HepG2 (cell line): Measurements from ENCODE around the gene CSNK2B. TPM values are rescaled to one million over a fixed set of nuclear protein-coding genes. Genes with fewer than 3 reads are reported as not detected.
A peak's percentile ranks its signal among the peaks of the same experiment; 100 is the strongest.

Experiments
- ATF1 ChIP-seq: IDR thresholded peaks from 2 replicates; pipeline ENCODE4 v1.6.1; 2016; ENCODE audit warnings: mild to moderate bottlenecking, control low read depth
- ESRRA ChIP-seq: sonication (generic); formaldehyde crosslinking; IDR thresholded peaks from 2 replicates; pipeline ENCODE4 v1.5.1; 2020; ENCODE audit warnings: mild to moderate bottlenecking, low read depth, missing genetic modification reagents
- ETV6 ChIP-seq: sonication (generic); formaldehyde crosslinking; conservative IDR thresholded peaks from 2 replicates; pipeline ENCODE4 v1.4.0; 2020; ENCODE audit warnings: missing genetic modification reagents
- JUND ChIP-seq: sonication (generic); formaldehyde crosslinking; IDR thresholded peaks from 2 replicates; pipeline ENCODE4 v1.8.0; 2022; ENCODE audit warnings: mild to moderate bottlenecking, missing genetic modification reagents
- RAD21 ChIP-seq: fragments of 450-650 bp; formaldehyde crosslinking; IDR thresholded peaks from 2 replicates; pipeline ENCODE4 v1.5.0; 2020; ENCODE audit warnings: mild to moderate bottlenecking
- SATB2 ChIP-seq: sonication (generic); formaldehyde crosslinking; IDR thresholded peaks from 2 replicates; pipeline ENCODE4 v1.5.0; 2020; ENCODE audit warnings: missing genetic modification reagents
- SOX13 ChIP-seq, 3 experiments: fragments of 450-650 bp in 1 of 3; sonication (generic) in 1 of 3; formaldehyde crosslinking in 1 of 3; IDR thresholded peaks in 2 of 3; conservative IDR thresholded peaks in 1 of 3; 2 replicates each; pipeline versions ENCODE4 v1.5.0 to v1.6.1; 2016 to 2020; ENCODE audit warnings: antibody characterized with exemption in 1 of 3, mild to moderate bottlenecking in 1 of 3, missing compliant biosample characterization in 1 of 3, missing genetic modification reagents in 1 of 3, moderate library complexity in 1 of 3
- ZFP36L1 ChIP-seq: sonication (generic); formaldehyde crosslinking; IDR thresholded peaks from 2 replicates; pipeline ENCODE4 v1.8.0; 2022; ENCODE audit warnings: mild to moderate bottlenecking, missing genetic modification reagents, moderate library complexity
- ZNF329 ChIP-seq: sonication (generic); formaldehyde crosslinking; IDR thresholded peaks from 2 replicates; pipeline ENCODE4 v1.9.0; 2021; ENCODE audit warnings: low read depth, mild to moderate bottlenecking, missing genetic modification reagents
- ZNF367 ChIP-seq: sonication (generic); formaldehyde crosslinking; IDR thresholded peaks from 2 replicates; pipeline ENCODE4 v1.4.0; 2020; ENCODE audit warnings: missing genetic modification reagents, borderline replicate concordance
- ZNF543 ChIP-seq: sonication (generic); formaldehyde crosslinking; IDR thresholded peaks from 2 replicates; pipeline ENCODE4 v1.4.0; 2020; ENCODE audit warnings: mild to moderate bottlenecking, missing genetic modification reagents
- ZNF652 ChIP-seq: IDR thresholded peaks from 2 replicates; pipeline ENCODE4 v1.6.1; 2016; ENCODE audit warnings: low read depth, borderline replicate concordance
- ZNF670 ChIP-seq: sonication (generic); formaldehyde crosslinking; IDR thresholded peaks from 2 replicates; pipeline ENCODE4 v1.8.0; 2022; ENCODE audit warnings: mild to moderate bottlenecking, missing genetic modification reagents, borderline replicate concordance
- ZNF850 ChIP-seq: sonication (generic); formaldehyde crosslinking; conservative IDR thresholded peaks from 2 replicates; pipeline ENCODE4 v1.9.0; 2021; ENCODE audit warnings: mild to moderate bottlenecking, missing genetic modification reagents
- polyA plus RNA-seq, 8 experiments: library from polyadenylated mRNA; depleted of rRNA in 3 of 8; stranded (reverse) in 7 of 8; unstranded in 1 of 8; fragments of >200 nt; fragmentation: Illumina TruSeq in 4 of 8; extraction: Trizol in 4 of 8; gene quantifications; 2 replicates each; pipeline versions ENCODE4 v1.2.1 to v1.2.3, GENCODE V29; 2011 to 2016; ENCODE audit warnings: low read depth in 4 of 8, missing spikeins in 1 of 8, mixed read lengths in 1 of 8; ENCODE audit not compliant: insufficient read depth in 1 of 8
- total RNA-seq, 5 experiments: library from RNA; depleted of rRNA; stranded (reverse); fragments of >200 nt; fragmentation: Illumina TruSeq; extraction: Trizol; gene quantifications; 2 replicates each; pipeline ENCODE4 v1.2.3, GENCODE V29; 2016; ENCODE audit warnings: low read depth in 1 of 5
- TF ChIP-seq, protein P1 (sequence below): sonication (generic); formaldehyde crosslinking; IDR thresholded peaks from 2 replicates; pipeline ENCODE4 v1.5.0; 2020; ENCODE audit warnings: missing genetic modification reagents
- TF ChIP-seq, protein P2 (sequence below): IDR thresholded peaks from 2 replicates; pipeline ENCODE4 v1.6.1; 2012; ENCODE audit warnings: low read length, improper control_type of control experiment
- TF ChIP-seq, protein P3 (sequence below): IDR thresholded peaks from 2 replicates; pipeline ENCODE4 v1.6.1; 2018; ENCODE audit warnings: missing genetic modification reagents
- TF ChIP-seq, protein P4 (sequence below): sonication (generic); formaldehyde crosslinking; IDR thresholded peaks from 2 replicates; pipeline ENCODE4 v1.5.1; 2020; ENCODE audit warnings: missing genetic modification reagents, mild to moderate bottlenecking, borderline replicate concordance
- TF ChIP-seq, protein P5 (sequence below): sonication (generic); formaldehyde crosslinking; IDR thresholded peaks from 2 replicates; pipeline ENCODE4 v1.4.0; 2020; ENCODE audit warnings: missing genetic modification reagents

Gene CSNK2B
- total and polyA plus RNA-seq, 2 of the 13 experiments (the other 11 are each of a cell fraction or from before 2014, with no cell fraction given) = 111 to 296 TPM

DNA sequence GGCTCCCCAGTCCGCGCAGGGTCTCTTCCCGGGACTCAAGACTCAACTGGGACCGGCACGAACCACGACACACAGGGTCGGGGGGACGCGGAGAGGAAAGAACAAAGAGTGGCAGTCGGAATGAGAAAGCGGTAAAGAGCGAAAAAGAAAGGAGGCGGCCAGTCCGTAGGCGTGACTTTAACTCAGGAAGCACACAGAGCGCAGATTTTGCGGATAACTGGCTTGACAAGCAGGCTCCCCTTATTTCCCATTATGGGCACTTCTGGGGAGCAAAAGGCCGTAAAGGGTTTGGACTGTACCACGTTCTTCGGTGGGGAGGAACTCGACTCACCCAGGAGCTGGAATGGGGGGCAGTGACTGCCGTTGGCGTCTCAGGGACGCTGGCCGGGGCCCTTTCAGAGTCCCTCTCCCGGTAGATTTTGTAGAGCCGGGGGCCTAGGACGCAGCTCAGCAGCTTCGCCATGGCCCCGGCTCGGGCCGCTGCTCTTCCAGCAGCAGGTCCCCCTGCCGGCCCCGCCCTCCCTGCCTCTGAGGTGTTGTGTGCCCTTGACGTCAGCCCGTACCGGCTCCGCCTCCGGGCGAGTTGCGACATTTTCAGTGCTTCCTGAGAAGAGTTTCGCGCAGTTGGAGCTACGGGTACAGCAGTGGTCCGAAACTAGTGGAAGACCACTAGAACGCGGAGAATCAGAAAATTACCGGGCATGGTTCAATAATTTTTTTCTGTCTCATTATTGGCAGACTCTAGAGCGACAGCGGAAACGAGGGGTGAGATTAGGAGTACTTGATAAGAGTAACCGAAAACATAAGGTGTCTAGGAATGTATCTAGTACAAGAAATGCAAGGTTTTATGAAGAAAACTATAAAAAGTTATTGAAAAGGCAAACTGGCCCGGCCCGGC lies 37.2 kb downstream of the CSNK2B start, which contains the start of gene ABHD16A (continued):
- TF ChIP-seq ESRRA (no peak; the same call in 1 of the 2 replicates), ETV6 (CRISPR knock-in tag) (peak; percentile 76; the same call in 1 of the 2 replicates), SATB2 (CRISPR knock-in tag) (0 out of 2 replicates have a peak, but pooled peaks have one; percentile 26), ZFP36L1 (CRISPR knock-in tag) (peak; percentile 68; the same call in 1 of the 2 replicates), ZNF850 (0 out of 2 replicates have a peak, but pooled peaks have one; percentile 33), ZNF329 (0 out of 2 replicates have a peak, but pooled peaks have one; percentile 68), ATF1 (peak; percentile 87), ZNF367 (CRISPR knock-in tag) (no peak), ZNF652 (CRISPR knock-in tag) (peak; percentile 30; the same call in 1 of the 2 replicates), ZNF670 (peak; percentile 94), RAD21 (CRISPR knock-in tag) (no peak), SOX13 (IDR thresholded peaks at IDR 0.05) (peak; percentile 42; the same call in 1 of the 2 replicates), SOX13 (CRISPR knock-in tag; conservative IDR thresholded peaks at IDR 0.05 in 1 of 2, IDR thresholded peaks at IDR 0.05 in 1 of 2) (peak in 1 of 2 experiments; percentile 72; a peak in 2 of 4 replicates), ZNF543 (CRISPR knock-in tag) (peak; percentile 73; the same call in 1 of the 2 replicates), JUND (CRISPR knock-in tag) (peak; percentile 53; the same call in 1 of the 2 replicates)
- TF ChIP-seq, protein P1, sequence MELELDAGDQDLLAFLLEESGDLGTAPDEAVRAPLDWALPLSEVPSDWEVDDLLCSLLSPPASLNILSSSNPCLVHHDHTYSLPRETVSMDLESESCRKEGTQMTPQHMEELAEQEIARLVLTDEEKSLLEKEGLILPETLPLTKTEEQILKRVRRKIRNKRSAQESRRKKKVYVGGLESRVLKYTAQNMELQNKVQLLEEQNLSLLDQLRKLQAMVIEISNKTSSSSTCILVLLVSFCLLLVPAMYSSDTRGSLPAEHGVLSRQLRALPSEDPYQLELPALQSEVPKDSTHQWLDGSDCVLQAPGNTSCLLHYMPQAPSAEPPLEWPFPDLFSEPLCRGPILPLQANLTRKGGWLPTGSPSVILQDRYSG (CRISPR knock-in tag) = peak; percentile 36; the same call in 1 of the 2 replicates
- TF ChIP-seq, protein P2, sequence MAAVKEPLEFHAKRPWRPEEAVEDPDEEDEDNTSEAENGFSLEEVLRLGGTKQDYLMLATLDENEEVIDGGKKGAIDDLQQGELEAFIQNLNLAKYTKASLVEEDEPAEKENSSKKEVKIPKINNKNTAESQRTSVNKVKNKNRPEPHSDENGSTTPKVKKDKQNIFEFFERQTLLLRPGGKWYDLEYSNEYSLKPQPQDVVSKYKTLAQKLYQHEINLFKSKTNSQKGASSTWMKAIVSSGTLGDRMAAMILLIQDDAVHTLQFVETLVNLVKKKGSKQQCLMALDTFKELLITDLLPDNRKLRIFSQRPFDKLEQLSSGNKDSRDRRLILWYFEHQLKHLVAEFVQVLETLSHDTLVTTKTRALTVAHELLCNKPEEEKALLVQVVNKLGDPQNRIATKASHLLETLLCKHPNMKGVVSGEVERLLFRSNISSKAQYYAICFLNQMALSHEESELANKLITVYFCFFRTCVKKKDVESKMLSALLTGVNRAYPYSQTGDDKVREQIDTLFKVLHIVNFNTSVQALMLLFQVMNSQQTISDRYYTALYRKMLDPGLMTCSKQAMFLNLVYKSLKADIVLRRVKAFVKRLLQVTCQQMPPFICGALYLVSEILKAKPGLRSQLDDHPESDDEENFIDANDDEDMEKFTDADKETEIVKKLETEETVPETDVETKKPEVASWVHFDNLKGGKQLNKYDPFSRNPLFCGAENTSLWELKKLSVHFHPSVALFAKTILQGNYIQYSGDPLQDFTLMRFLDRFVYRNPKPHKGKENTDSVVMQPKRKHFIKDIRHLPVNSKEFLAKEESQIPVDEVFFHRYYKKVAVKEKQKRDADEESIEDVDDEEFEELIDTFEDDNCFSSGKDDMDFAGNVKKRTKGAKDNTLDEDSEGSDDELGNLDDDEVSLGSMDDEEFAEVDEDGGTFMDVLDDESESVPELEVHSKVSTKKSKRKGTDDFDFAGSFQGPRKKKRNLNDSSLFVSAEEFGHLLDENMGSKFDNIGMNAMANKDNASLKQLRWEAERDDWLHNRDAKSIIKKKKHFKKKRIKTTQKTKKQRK = no peak
- TF ChIP-seq, protein P3, sequence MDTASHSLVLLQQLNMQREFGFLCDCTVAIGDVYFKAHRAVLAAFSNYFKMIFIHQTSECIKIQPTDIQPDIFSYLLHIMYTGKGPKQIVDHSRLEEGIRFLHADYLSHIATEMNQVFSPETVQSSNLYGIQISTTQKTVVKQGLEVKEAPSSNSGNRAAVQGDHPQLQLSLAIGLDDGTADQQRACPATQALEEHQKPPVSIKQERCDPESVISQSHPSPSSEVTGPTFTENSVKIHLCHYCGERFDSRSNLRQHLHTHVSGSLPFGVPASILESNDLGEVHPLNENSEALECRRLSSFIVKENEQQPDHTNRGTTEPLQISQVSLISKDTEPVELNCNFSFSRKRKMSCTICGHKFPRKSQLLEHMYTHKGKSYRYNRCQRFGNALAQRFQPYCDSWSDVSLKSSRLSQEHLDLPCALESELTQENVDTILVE (CRISPR knock-in tag) = peak; percentile 96
- TF ChIP-seq, protein P4, sequence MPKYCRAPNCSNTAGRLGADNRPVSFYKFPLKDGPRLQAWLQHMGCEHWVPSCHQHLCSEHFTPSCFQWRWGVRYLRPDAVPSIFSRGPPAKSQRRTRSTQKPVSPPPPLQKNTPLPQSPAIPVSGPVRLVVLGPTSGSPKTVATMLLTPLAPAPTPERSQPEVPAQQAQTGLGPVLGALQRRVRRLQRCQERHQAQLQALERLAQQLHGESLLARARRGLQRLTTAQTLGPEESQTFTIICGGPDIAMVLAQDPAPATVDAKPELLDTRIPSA (CRISPR knock-in tag) = peak; percentile 66; the same call in 1 of the 2 replicates
- TF ChIP-seq, protein P5, sequence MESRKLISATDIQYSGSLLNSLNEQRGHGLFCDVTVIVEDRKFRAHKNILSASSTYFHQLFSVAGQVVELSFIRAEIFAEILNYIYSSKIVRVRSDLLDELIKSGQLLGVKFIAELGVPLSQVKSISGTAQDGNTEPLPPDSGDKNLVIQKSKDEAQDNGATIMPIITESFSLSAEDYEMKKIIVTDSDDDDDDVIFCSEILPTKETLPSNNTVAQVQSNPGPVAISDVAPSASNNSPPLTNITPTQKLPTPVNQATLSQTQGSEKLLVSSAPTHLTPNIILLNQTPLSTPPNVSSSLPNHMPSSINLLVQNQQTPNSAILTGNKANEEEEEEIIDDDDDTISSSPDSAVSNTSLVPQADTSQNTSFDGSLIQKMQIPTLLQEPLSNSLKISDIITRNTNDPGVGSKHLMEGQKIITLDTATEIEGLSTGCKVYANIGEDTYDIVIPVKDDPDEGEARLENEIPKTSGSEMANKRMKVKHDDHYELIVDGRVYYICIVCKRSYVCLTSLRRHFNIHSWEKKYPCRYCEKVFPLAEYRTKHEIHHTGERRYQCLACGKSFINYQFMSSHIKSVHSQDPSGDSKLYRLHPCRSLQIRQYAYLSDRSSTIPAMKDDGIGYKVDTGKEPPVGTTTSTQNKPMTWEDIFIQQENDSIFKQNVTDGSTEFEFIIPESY (CRISPR knock-in tag) = peak; percentile 52
